Kidney glomerular epithelial cell (primary cell): ENCODE results near the gene LRRTM3.

Experiments used
- DNase-seq: peaks from one replicate; lab custom pipeline; 2025; lab: John Stamatoyannopoulos, UW

The LRRTM3 gene

DNA sequence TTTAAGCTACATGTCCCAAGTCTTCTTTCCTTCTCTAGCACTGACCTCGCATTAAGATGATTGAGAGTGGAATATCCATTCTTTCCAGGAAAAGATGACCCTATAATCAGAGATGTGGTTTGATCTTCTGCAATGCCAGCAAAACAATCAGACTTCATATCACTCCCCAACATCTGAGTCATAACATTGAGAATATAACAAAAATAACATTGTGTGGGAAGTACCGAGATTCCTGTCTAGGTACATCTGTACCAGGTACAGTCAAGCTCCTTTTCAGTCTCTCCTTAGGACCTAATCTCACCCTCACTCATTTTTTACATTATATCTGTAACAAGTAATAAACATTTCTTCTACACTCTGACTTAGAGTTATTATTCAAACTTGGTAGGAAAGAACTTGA lies 201.6 kb downstream of the LRRTM3 start:
- DNase-seq: peak; percentile 57

DNA sequence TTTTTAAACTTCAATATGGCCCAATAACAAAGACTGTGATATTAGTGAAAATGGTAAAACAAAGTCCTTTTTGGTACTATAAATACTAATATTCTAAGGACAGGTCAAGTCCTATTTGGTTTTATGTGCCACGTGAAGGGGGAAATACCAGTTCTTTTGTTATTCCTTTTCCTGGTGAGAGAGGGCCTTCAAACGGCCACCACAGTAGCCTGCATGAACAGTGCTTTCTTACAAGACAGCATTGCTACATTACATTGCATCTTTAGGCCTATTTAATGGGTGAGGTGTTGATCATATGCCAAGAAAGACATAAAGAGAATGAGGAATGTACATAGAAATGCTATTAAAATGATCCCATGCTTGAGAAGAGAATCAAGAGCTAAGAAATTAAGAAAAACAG lies 214.8 kb downstream of the LRRTM3 start:
- DNase-seq: no peak

DNA sequence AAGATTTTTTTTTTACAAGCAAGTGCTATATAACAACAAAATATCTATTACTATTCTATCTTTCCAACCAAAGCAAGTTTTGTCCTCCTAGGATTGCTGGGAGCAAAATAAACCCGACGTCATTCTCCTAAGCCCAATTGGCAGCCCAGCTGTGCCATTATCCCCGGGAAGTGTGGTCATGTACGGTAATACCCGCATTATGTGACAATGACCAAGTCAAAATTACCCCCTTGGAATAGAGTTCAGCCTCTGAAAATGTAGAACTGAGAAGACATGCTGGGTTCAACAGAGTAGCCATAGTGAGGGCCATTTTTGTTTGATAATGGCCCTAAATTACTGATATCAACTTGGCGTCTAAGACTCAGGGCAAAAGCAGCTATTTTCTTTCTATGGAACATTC lies 215.5 kb downstream of the LRRTM3 start:
- DNase-seq: no peak

DNA sequence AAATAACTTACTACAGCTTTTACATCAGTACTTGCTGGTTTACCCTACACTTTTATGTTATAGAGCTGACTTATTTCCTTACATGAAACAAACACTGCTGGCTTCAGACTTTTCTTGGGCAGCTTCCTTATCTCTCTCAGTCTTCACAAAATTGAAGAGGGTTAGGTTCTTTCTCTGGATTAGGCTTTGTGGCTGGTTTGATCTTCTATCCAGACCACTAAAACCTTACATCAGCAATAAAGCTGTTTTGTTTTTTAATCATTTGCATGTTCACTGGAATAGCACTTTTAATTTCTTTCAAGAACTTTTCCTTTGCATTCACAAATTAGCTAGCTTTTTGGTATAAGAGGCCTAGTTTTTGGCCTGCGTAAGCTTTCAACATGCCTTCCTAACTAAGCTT lies 218.7 kb downstream of the LRRTM3 start:
- no peak for DNase-seq
